ENCODE results near the gene KDM5B.

Gene KDM5B

DNA sequence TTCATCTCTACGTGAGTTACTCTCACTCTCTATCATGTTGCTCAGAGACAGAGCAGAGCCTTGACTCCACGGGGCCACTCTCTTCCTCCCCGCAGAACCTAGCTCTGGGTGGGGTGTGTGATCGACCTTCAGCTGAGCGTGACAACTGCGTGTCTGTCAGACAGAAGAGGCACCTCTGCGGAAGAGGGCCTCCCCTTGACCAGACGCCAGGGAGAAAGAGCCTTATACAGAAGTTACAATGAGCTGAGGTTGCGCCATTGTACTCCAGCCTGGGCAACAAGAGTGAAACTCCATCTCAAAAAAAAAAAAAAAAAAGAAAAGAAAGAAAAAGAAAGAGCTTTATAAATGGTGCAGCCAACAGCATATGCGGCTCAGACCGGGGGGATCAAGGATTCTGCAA lies 120.9 kb downstream of the KDM5B start:
- TF ChIP-seq SNAI2 (CRISPR knock-in tag; IDR thresholded peaks at IDR 0.05) (no peak), ZFP30 (CRISPR knock-in tag; IDR thresholded peaks at IDR 0.05) (no peak), OSR1 (CRISPR knock-in tag; IDR thresholded peaks at IDR 0.05) (no peak), ZNF70 (CRISPR knock-in tag; IDR thresholded peaks at IDR 0.05) (no peak), ZC3H10 (CRISPR knock-in tag; IDR thresholded peaks at IDR 0.05) (no peak)

DNA sequence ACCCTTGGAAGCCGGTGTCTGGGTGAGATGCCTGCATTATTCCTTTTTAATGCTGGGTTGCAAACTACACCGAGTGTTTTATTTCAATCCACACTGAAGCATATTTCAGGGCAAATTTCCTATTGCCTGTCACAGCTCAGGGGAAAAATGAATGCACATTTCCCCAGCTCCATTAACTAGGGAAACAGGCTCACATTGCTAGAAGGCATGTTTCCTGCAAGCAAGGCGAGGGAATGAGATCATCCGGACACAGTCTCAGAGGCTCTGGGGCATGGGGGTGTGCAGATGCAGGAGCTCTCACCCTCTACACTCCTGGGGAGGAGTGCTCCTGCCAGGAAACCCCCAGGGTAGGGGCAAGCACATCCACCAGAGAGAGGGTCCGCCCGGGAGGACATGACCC lies 122.6 kb downstream of the KDM5B start:
- no peak for TF ChIP-seq ZFP30 (CRISPR knock-in tag; IDR thresholded peaks at IDR 0.05)
- no peak for TF ChIP-seq ZNF8 (CRISPR knock-in tag; IDR thresholded peaks at IDR 0.05)
- TF ChIP-seq SNAI2 (CRISPR knock-in tag; IDR thresholded peaks at IDR 0.05), result no peak
- TF ChIP-seq, protein P1, sequence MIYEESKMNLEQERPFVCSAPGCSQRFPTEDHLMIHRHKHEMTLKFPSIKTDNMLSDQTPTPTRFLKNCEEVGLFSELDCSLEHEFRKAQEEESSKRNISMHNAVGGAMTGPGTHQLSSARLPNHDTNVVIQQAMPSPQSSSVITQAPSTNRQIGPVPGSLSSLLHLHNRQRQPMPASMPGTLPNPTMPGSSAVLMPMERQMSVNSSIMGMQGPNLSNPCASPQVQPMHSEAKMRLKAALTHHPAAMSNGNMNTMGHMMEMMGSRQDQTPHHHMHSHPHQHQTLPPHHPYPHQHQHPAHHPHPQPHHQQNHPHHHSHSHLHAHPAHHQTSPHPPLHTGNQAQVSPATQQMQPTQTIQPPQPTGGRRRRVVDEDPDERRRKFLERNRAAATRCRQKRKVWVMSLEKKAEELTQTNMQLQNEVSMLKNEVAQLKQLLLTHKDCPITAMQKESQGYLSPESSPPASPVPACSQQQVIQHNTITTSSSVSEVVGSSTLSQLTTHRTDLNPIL (CRISPR knock-in tag; IDR thresholded peaks at IDR 0.05; ENCODE audit: low read depth), result no peak
- TF ChIP-seq, protein P2, sequence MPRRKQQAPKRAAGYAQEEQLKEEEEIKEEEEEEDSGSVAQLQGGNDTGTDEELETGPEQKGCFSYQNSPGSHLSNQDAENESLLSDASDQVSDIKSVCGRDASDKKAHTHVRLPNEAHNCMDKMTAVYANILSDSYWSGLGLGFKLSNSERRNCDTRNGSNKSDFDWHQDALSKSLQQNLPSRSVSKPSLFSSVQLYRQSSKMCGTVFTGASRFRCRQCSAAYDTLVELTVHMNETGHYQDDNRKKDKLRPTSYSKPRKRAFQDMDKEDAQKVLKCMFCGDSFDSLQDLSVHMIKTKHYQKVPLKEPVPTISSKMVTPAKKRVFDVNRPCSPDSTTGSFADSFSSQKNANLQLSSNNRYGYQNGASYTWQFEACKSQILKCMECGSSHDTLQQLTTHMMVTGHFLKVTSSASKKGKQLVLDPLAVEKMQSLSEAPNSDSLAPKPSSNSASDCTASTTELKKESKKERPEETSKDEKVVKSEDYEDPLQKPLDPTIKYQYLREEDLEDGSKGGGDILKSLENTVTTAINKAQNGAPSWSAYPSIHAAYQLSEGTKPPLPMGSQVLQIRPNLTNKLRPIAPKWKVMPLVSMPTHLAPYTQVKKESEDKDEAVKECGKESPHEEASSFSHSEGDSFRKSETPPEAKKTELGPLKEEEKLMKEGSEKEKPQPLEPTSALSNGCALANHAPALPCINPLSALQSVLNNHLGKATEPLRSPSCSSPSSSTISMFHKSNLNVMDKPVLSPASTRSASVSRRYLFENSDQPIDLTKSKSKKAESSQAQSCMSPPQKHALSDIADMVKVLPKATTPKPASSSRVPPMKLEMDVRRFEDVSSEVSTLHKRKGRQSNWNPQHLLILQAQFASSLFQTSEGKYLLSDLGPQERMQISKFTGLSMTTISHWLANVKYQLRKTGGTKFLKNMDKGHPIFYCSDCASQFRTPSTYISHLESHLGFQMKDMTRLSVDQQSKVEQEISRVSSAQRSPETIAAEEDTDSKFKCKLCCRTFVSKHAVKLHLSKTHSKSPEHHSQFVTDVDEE (CRISPR knock-in tag; IDR thresholded peaks at IDR 0.05), result no peak
- no peak for TF ChIP-seq ZC3H10 (CRISPR knock-in tag; IDR thresholded peaks at IDR 0.05)
- no peak for TF ChIP-seq ARNTL (CRISPR knock-in tag; IDR thresholded peaks at IDR 0.05; ENCODE audit: borderline replicate concordance, low read depth)
- no peak for ATAC-seq

More for the DNA sequence above, 120.9 kb downstream of the KDM5B start:
- no peak for ATAC-seq

DNA sequence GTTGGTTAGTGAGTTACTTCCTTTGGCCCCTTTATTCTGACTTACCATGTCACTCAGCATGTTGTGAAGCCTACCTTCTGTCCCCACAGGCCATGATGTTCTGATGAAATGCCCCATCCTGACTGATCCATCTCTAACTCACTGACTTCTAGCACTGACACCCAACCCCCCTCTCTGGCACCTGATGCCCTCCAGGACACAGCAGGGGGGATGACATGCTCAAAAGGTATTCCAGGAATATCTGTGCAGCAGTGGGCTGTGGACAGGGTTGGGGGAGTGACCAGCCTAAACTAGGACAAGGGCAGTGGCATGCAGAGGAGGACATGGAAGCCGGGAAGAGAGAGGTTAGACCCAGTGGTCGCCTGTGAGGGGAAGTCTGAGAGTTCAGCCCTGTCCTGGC lies 123.5 kb downstream of the KDM5B start:
- ATAC-seq, result no peak
- TF ChIP-seq PPARA (CRISPR knock-in tag; IDR thresholded peaks at IDR 0.05; ENCODE audit: borderline replicate concordance), result no peak
- TF ChIP-seq, protein P1 (CRISPR knock-in tag; IDR thresholded peaks at IDR 0.05; ENCODE audit: low read depth), result no peak
- TF ChIP-seq, protein P3, sequence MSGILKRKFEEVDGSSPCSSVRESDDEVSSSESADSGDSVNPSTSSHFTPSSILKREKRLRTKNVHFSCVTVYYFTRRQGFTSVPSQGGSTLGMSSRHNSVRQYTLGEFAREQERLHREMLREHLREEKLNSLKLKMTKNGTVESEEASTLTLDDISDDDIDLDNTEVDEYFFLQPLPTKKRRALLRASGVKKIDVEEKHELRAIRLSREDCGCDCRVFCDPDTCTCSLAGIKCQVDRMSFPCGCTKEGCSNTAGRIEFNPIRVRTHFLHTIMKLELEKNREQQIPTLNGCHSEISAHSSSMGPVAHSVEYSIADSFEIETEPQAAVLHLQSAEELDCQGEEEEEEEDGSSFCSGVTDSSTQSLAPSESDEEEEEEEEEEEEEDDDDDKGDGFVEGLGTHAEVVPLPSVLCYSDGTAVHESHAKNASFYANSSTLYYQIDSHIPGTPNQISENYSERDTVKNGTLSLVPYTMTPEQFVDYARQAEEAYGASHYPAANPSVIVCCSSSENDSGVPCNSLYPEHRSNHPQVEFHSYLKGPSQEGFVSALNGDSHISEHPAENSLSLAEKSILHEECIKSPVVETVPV (CRISPR knock-in tag; IDR thresholded peaks at IDR 0.05), result no peak
- TF ChIP-seq ZNF8 (CRISPR knock-in tag; IDR thresholded peaks at IDR 0.05), result no peak

DNA sequence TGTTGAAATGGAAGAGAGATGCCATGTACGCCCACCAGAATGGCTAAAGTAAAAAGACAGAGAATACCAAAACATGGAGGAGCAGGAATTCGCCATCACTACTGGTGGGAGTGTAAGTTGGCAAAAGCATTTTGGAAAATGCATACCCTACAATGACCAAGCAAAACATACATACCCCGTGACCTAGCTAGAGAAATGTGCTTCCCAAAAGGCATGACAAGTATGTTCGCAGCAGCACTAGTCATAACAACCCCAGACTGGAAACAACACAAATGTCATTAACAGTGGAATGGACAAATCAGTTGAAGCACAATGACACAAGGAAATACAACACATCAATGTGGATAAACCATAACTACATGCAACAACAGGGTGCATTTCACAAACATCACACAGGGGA lies 125.2 kb downstream of the KDM5B start:
- ATAC-seq, result no peak
- TF ChIP-seq ISL1 (CRISPR knock-in tag; IDR thresholded peaks at IDR 0.05) (no peak), TOX (CRISPR knock-in tag; IDR thresholded peaks at IDR 0.05; ENCODE audit: borderline replicate concordance) (no peak), CSDC2 (CRISPR knock-in tag; IDR thresholded peaks at IDR 0.05) (no peak), BACH2 (CRISPR knock-in tag; IDR thresholded peaks at IDR 0.05; ENCODE audit: borderline replicate concordance) (no peak), ZNF70 (CRISPR knock-in tag; IDR thresholded peaks at IDR 0.05) (no peak), SNAI2 (CRISPR knock-in tag; IDR thresholded peaks at IDR 0.05) (no peak), ZC3H10 (CRISPR knock-in tag; IDR thresholded peaks at IDR 0.05) (no peak), RARB (CRISPR knock-in tag; IDR thresholded peaks at IDR 0.05) (no peak)
- TF ChIP-seq, protein P4, sequence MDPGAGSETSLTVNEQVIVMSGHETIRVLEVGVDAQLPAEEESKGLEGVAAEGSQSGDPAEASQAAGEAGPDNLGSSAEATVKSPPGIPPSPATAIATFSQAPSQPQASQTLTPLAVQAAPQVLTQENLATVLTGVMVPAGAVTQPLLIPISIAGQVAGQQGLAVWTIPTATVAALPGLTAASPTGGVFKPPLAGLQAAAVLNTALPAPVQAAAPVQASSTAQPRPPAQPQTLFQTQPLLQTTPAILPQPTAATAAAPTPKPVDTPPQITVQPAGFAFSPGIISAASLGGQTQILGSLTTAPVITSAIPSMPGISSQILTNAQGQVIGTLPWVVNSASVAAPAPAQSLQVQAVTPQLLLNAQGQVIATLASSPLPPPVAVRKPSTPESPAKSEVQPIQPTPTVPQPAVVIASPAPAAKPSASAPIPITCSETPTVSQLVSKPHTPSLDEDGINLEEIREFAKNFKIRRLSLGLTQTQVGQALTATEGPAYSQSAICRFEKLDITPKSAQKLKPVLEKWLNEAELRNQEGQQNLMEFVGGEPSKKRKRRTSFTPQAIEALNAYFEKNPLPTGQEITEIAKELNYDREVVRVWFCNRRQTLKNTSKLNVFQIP (CRISPR knock-in tag; IDR thresholded peaks at IDR 0.05; ENCODE audit: borderline replicate concordance, low read depth), result no peak
- TF ChIP-seq, protein P3 (CRISPR knock-in tag; IDR thresholded peaks at IDR 0.05), result no peak
- TF ChIP-seq, protein P2 (CRISPR knock-in tag; IDR thresholded peaks at IDR 0.05), result no peak
- TF ChIP-seq, protein P5, sequence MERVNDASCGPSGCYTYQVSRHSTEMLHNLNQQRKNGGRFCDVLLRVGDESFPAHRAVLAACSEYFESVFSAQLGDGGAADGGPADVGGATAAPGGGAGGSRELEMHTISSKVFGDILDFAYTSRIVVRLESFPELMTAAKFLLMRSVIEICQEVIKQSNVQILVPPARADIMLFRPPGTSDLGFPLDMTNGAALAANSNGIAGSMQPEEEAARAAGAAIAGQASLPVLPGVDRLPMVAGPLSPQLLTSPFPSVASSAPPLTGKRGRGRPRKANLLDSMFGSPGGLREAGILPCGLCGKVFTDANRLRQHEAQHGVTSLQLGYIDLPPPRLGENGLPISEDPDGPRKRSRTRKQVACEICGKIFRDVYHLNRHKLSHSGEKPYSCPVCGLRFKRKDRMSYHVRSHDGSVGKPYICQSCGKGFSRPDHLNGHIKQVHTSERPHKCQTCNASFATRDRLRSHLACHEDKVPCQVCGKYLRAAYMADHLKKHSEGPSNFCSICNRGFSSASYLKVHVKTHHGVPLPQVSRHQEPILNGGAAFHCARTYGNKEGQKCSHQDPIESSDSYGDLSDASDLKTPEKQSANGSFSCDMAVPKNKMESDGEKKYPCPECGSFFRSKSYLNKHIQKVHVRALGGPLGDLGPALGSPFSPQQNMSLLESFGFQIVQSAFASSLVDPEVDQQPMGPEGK (CRISPR knock-in tag; IDR thresholded peaks at IDR 0.05; ENCODE audit: borderline replicate concordance), result no peak

Measured in SK-N-SH treated with all-trans-retinoic acid at 6 μM for 48 hours (cell line).